Endothelial cell of umbilical vein (primary cell): ENCODE data around the gene CTSH. TPM values are rescaled to one million over a fixed set of nuclear protein-coding genes. Genes with fewer than 3 reads are reported as not detected.

Source experiments
- BruUV-seq: library from RNA; stranded (reverse); fragments of 400-500 nt; replicated peaks from 2 replicates; lab custom pipeline; 2021; lab: Mats Ljungman, UMichigan
- CTCF ChIA-PET: fragments of 300-600, 350-600 bp; sonication (Branson Sonifier 250); formaldehyde crosslinking; loops from one replicate; lab custom pipeline; 2021; ENCODE audit warnings: antibody characterized with exemption, inconsistent platforms; lab: Charles Lee
- POLR2A ChIA-PET: fragments of 300-600, 350-600 bp; sonication (Branson Sonifier 250); formaldehyde crosslinking; loops from one replicate; lab custom pipeline; 2021; ENCODE audit warnings: antibody characterized with exemption, inconsistent platforms; lab: Charles Lee
- DNase-seq: peaks from one replicate; pipeline ENCODE4 v3.0.0-alpha.2; 2011; ENCODE audit warnings: low read depth, low spot score
- FAIRE-seq: peaks from 2 replicates; lab custom pipeline; 2011; peaks lifted over from hg19 to GRCh38; lab: Jason Lieb, UNC
- H2AFZ ChIP-seq: 2 replicates; pipeline ENCODE4 v1.6.0; 2012; ENCODE audit warnings: low read depth, low read length, control low read depth, inconsistent platforms
- H3K27ac ChIP-seq: 2 replicates; pipeline ENCODE4 v1.5.1; 2011; ENCODE audit warnings: low read depth, mild to moderate bottlenecking, control low read depth, low read length, moderate library complexity; ENCODE audit not compliant: insufficient read depth
- H3K27me3 ChIP-seq, 2 experiments: 2 replicates each; pipeline versions ENCODE4 v1.6.0 to v1.6.1; 2011; ENCODE audit warnings: low read length in 2 of 2, mixed read lengths in 1 of 2; ENCODE audit not compliant: control insufficient read depth in 2 of 2, insufficient read depth in 2 of 2
- H3K36me3 ChIP-seq, 2 experiments: 2 replicates in 1 of 2; 3 replicates in 1 of 2; pipeline ENCODE4 v1.5.1; 2011; ENCODE audit warnings: low read length in 2 of 2, mild to moderate bottlenecking in 1 of 2, moderate library complexity in 1 of 2; ENCODE audit not compliant: control insufficient read depth in 2 of 2, insufficient read depth in 2 of 2; ENCODE audit errors: extremely low read depth in 1 of 2
- H3K4me1 ChIP-seq: 3 replicates; pipeline ENCODE4 v1.5.1; 2011; ENCODE audit warnings: mild to moderate bottlenecking, low read length; ENCODE audit not compliant: control insufficient read depth, insufficient read depth; ENCODE audit errors: extremely low read depth
- H3K4me2 ChIP-seq: 2 replicates; pipeline ENCODE4 v1.6.1; 2011; ENCODE audit warnings: low read length, control low read depth, mixed read lengths; ENCODE audit not compliant: insufficient read depth
- H3K4me3 ChIP-seq, 3 experiments: fragments of 200-600 bp in 1 of 3; sonication (generic), shearing (Covaris generic) in 1 of 3; replicated peaks in 1 of 3; 2 replicates each; pipeline ENCODE4 v1.5.1; 2011 to 2016; ENCODE audit warnings: control low read depth in 3 of 3, low read length in 3 of 3, mild to moderate bottlenecking in 2 of 3, inconsistent platforms in 1 of 3, low read depth in 1 of 3, moderate library complexity in 1 of 3; ENCODE audit not compliant: insufficient read depth in 1 of 3
- H3K79me2 ChIP-seq: 2 replicates; pipeline ENCODE4 v1.6.0; 2012; ENCODE audit warnings: low read length, inconsistent platforms; ENCODE audit not compliant: control insufficient read depth, insufficient read depth
- H3K9ac ChIP-seq: replicated peaks from 2 replicates; pipeline ENCODE3; 2011; ENCODE audit warnings: low read length, control low read depth; ENCODE audit not compliant: insufficient read depth; ENCODE audit errors: extremely low read depth
- H3K9me1 ChIP-seq: replicated peaks from 3 replicates; pipeline ENCODE4 v1.6.0; 2011; ENCODE audit warnings: mild to moderate bottlenecking, low read length; ENCODE audit not compliant: control insufficient read depth, insufficient read depth; ENCODE audit errors: extremely low read depth
- H3K9me3 ChIP-seq: replicated peaks from 2 replicates; pipeline ENCODE4 v1.5.1; 2012; ENCODE audit warnings: low read length, inconsistent platforms; ENCODE audit not compliant: control insufficient read depth, insufficient read depth
- H4K20me1 ChIP-seq: replicated peaks from 2 replicates; pipeline ENCODE3; 2011; ENCODE audit warnings: mild to moderate bottlenecking, low read length; ENCODE audit not compliant: control insufficient read depth, insufficient read depth; ENCODE audit errors: extremely low read depth
- EZH2 ChIP-seq: IDR thresholded peaks from 2 replicates; pipeline ENCODE4 v1.6.1; 2012; ENCODE audit warnings: borderline replicate concordance, low read depth, mild to moderate bottlenecking, moderate library complexity, low read length, inconsistent platforms; ENCODE audit not compliant: severe bottlenecking
- FOS ChIP-seq: IDR thresholded peaks from 2 replicates; pipeline ENCODE4 v1.6.1; 2011; ENCODE audit warnings: mild to moderate bottlenecking, low read length, moderate library complexity, borderline replicate concordance; ENCODE audit not compliant: insufficient read depth
- GATA2 ChIP-seq: IDR thresholded peaks from 2 replicates; pipeline ENCODE4 v1.7.0; 2011; ENCODE audit warnings: low read depth, mild to moderate bottlenecking, moderate library complexity, mixed read lengths, low read length; ENCODE audit not compliant: insufficient read length, insufficient read depth
- JUN ChIP-seq: IDR thresholded peaks from 2 replicates; pipeline ENCODE4 v1.6.1; 2011; ENCODE audit warnings: borderline replicate concordance, low read depth; ENCODE audit not compliant: insufficient read length, insufficient read depth
- MAX ChIP-seq: IDR thresholded peaks from 2 replicates; pipeline ENCODE4 v1.6.1; 2011; ENCODE audit not compliant: insufficient read depth, insufficient read length
- MYC ChIP-seq: IDR thresholded peaks from one replicate; pipeline ENCODE4 v1.6.1; 2011; ENCODE audit warnings: mild to moderate bottlenecking, low read depth, low read length
- POLR2A ChIP-seq: IDR thresholded peaks from 2 replicates; pipeline ENCODE4 v1.6.1; 2012; ENCODE audit warnings: low read depth, mild to moderate bottlenecking, control low read depth, low read length
- POLR2AphosphoS5 ChIP-seq: IDR thresholded peaks from 2 replicates; pipeline ENCODE4 v1.6.1; 2012; ENCODE audit warnings: low read depth, mild to moderate bottlenecking, control low read depth, low read length, moderate library complexity; ENCODE audit not compliant: insufficient read depth
- dilution Hi-C: fragments of 300-500 bp; cut with MboI; formaldehyde crosslinking; loops from one replicate; pipeline ENCODE4 v1.15.0; 2019; ENCODE audit warnings: low sequenced_read_pairs; ENCODE audit not compliant: extremely low pct_ligation_motif_present
- intact Hi-C: fragments of 100-400 bp; cut with micrococcal nuclease; formaldehyde crosslinking; loops from one replicate; pipeline ENCODE4 v1.10.0; 2022
- polyA plus RNA-seq, 4 experiments: library from polyadenylated mRNA; depleted of rRNA in 3 of 4; stranded (reverse) in 3 of 4; unstranded in 1 of 4; fragments of >200 nt; gene quantifications; 2 replicates each; pipeline versions ENCODE4 v1.2.1 to v1.2.3, GENCODE V29; 2011 to 2012; ENCODE audit warnings: missing spikeins in 1 of 4
- total RNA-seq: library from RNA; stranded (reverse); gene quantifications from 2 replicates; pipeline ENCODE4 v1.2.3, GENCODE V29; 2021
- TF ChIP-seq, protein P1 (sequence below), 2 donors: IDR thresholded peaks; 1 replicate in 1 of 2; 2 replicates in 1 of 2; pipeline ENCODE4 v1.5.1; 2011; ENCODE audit warnings: low read length in 2 of 2, mild to moderate bottlenecking in 2 of 2, moderate library complexity in 2 of 2, control low read depth in 1 of 2, inconsistent platforms in 1 of 2, low read depth in 1 of 2; ENCODE audit not compliant: insufficient read depth in 1 of 2; ENCODE audit errors: extremely low read depth in 1 of 2

CTSH gene
- total and polyA plus RNA-seq, 2 donors (not counting 3 experiments of a cell fraction or from before 2014, with no cell fraction given), result 7.0 to 7.4 TPM

DNA sequence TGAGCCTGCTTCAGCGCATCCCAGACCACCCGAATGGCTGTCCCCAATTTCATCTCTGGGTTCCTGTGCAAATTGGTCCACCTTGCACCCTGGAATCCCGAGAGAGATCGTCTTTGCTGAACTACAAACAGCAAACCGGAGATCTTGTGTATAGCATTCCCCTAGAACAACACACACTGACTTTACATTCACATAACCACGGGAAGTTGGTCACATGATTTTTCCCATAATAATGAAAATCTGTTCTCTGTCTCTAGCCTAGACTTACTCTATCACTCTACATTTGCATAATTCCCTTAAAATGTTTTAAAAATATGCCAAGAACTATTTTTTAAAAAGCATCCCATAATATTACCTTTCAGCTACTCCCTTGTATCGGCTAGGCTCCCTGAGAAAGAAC lies 34.6 kb downstream of the CTSH start:
- Histone ChIP-seq H3K9me1 (no peaks in the 10 kb centered on the region), H3K9me3 (no peaks in the 10 kb centered on the region), H3K4me3 (no peak overlapping the region), H3K27me3 (no peaks in the 10 kb centered on the region), H3K4me1 (no peaks in the 10 kb centered on the region), H3K4me2 (no peak overlapping the region), H2AFZ (no peak overlapping the region), H3K27ac (no peak overlapping the region), H3K9ac (no peak overlapping the region), H4K20me1 (no peaks in the 10 kb centered on the region), H3K79me2 (peaks cover 9% of the 10 kb centered on the region), H3K36me3 (peaks cover 22 to 55% of the 10 kb centered on the region in 2 experiments)
- dilution Hi-C loops (no loop called here), intact Hi-C loops (no loop called here)
- DNase-seq (no peak), FAIRE-seq (no peak)
- CTCF ChIA-PET, result interaction anchor here (1.0 to 7.4 kb wide), 6 partner anchors 10 to 274 kb away, joined by 3 to 109 read pairs (median 38); no protein-coding TSS in a partner anchor
- TF ChIP-seq GATA2 (no peak), JUN (no peak), FOS (no peak), MYC (no peak), POLR2AphosphoS5 (no peak), MAX (no peak), EZH2 (no peak), POLR2A (no peak)
- TF ChIP-seq, protein P1, sequence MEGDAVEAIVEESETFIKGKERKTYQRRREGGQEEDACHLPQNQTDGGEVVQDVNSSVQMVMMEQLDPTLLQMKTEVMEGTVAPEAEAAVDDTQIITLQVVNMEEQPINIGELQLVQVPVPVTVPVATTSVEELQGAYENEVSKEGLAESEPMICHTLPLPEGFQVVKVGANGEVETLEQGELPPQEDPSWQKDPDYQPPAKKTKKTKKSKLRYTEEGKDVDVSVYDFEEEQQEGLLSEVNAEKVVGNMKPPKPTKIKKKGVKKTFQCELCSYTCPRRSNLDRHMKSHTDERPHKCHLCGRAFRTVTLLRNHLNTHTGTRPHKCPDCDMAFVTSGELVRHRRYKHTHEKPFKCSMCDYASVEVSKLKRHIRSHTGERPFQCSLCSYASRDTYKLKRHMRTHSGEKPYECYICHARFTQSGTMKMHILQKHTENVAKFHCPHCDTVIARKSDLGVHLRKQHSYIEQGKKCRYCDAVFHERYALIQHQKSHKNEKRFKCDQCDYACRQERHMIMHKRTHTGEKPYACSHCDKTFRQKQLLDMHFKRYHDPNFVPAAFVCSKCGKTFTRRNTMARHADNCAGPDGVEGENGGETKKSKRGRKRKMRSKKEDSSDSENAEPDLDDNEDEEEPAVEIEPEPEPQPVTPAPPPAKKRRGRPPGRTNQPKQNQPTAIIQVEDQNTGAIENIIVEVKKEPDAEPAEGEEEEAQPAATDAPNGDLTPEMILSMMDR (IDR thresholded peaks at IDR 0.05; ENCODE audit: extremely low read depth in 1 of 2, insufficient read depth in 1 of 2, low read depth in 1 of 2, low read length in 2 of 2), result no peak
- POLR2A ChIA-PET, result no interaction called here
- BruUV-seq, result no TSS peak
